Mesothelial cell of epicardium (in vitro differentiated cells): ENCODE results near the gene FRMD4A. TPM values are rescaled to one million over a fixed set of nuclear protein-coding genes. Genes with fewer than 3 reads are reported as not detected.

Source experiments
- DNase-seq, 2 experiments: peaks; one replicate each; pipeline ENCODE4 v3.0.0; 2021; ENCODE audit warnings: low spot score in 2 of 2; ENCODE audit not compliant: unreplicated experiment in 2 of 2
- H3K27ac Mint-ChIP-seq: 2 replicates; pipeline ENCODE4 v1.8.0; 2021; ENCODE audit warnings: mixed read lengths
- H3K27me3 Mint-ChIP-seq: 2 replicates; pipeline ENCODE4 v1.8.0; 2021; ENCODE audit warnings: low read depth, mixed read lengths
- H3K36me3 Mint-ChIP-seq: 2 replicates; pipeline ENCODE4 v1.8.0; 2021; ENCODE audit warnings: mixed read lengths
- H3K4me1 Mint-ChIP-seq: 2 replicates; pipeline ENCODE4 v1.8.0; 2021; ENCODE audit warnings: mixed read lengths
- H3K4me3 Mint-ChIP-seq: 2 replicates; pipeline ENCODE4 v1.8.0; 2021; ENCODE audit warnings: mild to moderate bottlenecking, moderate library complexity, mixed read lengths
- H3K9me3 Mint-ChIP-seq: 2 replicates; pipeline ENCODE4 v1.8.0; 2021; ENCODE audit warnings: mixed read lengths
- total RNA-seq: library from RNA; stranded (reverse); gene quantifications from 3 replicates; pipeline ENCODE4 v1.2.1, GENCODE V29; 2021
- TF ChIP-seq, protein P1 (sequence below): fragments of 200-600 bp; sonication (generic); IDR thresholded peaks from one replicate; pipeline ENCODE4 v1.5.0; 2021; ENCODE audit warnings: antibody characterized with exemption; ENCODE audit not compliant: unreplicated experiment

FRMD4A gene
- total RNA-seq, 1 donor from 2014 or later: 45.0 TPM

DNA sequence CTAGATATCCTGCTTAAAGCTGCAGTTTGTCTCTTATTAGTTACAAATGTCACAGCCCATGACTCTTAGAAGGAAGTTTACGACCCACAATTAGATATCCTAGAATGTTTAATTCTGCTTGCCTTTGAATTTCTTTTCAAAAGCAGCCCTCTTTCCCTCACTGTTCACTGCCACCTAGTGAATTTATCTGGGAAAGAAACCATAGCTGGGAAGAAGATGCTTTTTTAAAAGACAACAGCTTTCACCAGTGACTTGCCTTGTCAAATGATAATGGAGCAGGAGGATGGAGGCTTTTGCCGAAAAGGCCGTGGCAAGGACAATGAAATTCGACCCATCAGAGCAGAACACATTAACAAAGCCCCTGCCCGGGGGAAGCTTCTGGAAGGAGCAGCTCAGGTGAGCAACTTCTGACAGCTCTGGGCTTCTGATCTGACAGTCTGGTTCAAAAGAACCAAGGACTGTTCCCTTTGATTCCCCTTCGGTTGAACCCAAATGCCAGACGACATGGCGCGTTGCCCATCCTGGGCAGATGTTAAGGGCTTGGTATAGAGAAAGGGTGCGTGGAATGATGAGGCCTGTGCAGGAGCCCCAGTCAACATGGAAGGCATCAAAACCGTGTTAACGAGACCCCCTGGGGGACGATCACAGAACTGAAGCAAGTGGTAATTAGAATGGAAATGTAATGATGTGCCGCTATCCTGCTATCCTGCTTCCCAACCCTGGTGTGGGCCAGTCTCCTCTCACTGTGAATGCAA is 236.8 kb downstream of the FRMD4A start:
- TF ChIP-seq, protein P1, sequence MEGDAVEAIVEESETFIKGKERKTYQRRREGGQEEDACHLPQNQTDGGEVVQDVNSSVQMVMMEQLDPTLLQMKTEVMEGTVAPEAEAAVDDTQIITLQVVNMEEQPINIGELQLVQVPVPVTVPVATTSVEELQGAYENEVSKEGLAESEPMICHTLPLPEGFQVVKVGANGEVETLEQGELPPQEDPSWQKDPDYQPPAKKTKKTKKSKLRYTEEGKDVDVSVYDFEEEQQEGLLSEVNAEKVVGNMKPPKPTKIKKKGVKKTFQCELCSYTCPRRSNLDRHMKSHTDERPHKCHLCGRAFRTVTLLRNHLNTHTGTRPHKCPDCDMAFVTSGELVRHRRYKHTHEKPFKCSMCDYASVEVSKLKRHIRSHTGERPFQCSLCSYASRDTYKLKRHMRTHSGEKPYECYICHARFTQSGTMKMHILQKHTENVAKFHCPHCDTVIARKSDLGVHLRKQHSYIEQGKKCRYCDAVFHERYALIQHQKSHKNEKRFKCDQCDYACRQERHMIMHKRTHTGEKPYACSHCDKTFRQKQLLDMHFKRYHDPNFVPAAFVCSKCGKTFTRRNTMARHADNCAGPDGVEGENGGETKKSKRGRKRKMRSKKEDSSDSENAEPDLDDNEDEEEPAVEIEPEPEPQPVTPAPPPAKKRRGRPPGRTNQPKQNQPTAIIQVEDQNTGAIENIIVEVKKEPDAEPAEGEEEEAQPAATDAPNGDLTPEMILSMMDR: no peak
- H3K27ac Mint-ChIP-seq: no peak overlapping the region
- peaks cover 22% of the 10 kb centered on the region for H3K4me1 Mint-ChIP-seq
- no peaks in the 10 kb centered on the region for H3K36me3 Mint-ChIP-seq
- H3K27me3 Mint-ChIP-seq: peaks cover 2% of the 10 kb centered on the region
- no peaks in the 10 kb centered on the region for H3K9me3 Mint-ChIP-seq
- no peak overlapping the region for H3K4me3 Mint-ChIP-seq
- DNase-seq: no peak

DNA sequence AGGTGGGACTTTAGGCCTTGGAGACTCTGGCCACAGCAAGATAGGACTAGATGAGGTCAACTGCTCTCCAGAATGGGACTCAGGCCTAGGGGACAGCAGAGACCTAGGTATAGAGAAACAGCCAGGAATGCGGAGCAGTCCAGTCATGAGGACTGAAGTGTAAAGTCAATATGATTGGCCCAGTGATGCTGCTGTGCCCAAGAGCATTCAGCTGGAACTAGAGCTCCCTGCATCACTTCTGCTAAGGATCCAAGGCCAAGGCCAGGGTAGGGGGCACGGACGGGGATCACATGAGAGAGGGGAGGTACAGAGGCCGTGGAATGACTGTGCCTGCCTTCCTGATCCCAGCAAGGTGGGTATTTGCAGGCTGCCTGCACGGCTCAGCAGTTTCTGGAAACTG is 237.9 kb downstream of the FRMD4A start:
- Mint-ChIP-seq H3K4me1 (peaks cover 30% of the 10 kb centered on the region), H3K9me3 (no peaks in the 10 kb centered on the region), H3K27me3 (peaks cover 2% of the 10 kb centered on the region)

DNA sequence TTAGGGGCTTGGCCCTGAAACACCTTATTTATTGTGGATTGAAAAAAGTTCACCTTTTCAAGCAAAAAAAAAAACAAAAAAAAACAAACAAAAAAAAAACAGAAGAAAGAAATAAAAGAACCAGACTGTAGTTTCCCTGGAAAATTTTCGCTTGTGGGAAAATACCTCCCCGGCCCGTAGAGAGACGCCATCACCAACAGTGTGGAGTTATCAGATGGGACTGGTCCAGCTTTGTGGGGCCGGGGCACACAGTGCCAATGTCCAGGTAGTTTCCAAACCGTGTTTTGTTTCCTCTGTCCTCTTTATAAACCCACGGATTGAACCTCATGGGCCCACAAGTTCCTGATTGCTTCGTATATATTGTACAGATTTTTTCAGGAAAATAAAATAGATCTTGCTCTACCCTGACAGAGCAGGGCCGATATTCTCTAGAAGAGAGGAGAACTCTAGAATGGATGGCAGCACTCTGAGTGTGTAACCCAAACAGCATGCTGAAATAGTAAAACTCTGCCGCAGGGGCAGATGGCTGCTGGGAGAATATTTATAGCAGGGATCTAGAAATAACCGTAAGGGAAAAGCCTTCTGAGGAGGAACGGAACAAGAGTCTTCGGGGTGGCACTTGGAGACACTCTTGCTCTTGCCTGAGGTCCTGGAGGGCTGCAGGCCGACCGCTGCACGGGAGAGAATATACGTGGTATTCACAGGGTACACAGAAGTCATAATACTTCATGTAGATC is 241.0 kb downstream of the FRMD4A start:
- no peaks in the 10 kb centered on the region for H3K9me3 Mint-ChIP-seq
- H3K27ac Mint-ChIP-seq: peak overlapping the region; percentile 89
- H3K4me1 Mint-ChIP-seq: peaks cover 35% of the 10 kb centered on the region
- H3K4me3 Mint-ChIP-seq: no peak overlapping the region
- no peaks in the 10 kb centered on the region for H3K36me3 Mint-ChIP-seq
- DNase-seq: no peak
- H3K27me3 Mint-ChIP-seq: peaks cover under 1% of the 10 kb centered on the region
- TF ChIP-seq, protein P1: no peak

More for the DNA sequence above, 237.9 kb downstream of the FRMD4A start:
- Mint-ChIP-seq H3K36me3 (no peaks in the 10 kb centered on the region), H3K27ac (no peak overlapping the region), H3K4me3 (no peak overlapping the region)
- DNase-seq: no peak
- TF ChIP-seq, protein P1: no peak

DNA sequence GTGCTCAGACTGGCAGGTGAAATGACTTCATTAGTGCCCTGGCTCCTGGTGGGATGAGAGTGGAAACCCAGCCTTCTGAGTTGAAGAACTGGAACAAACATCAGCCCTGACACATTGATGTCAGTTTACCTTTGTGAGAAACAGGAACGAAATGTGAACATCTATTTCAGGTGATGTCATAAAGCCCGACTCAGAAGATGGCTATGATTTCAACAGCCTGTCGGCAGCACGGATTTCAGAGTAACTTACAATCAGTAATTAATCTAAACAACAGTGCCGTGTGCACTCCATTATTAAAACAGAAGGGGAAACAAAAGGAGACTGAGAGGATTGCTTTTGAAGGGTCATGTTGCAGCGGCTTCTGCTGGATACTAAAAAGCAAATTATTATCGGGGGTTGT is 243.2 kb downstream of the FRMD4A start:
- Mint-ChIP-seq H3K9me3 (no peaks in the 10 kb centered on the region), H3K27ac (peak overlapping the region; percentile 79), H3K4me1 (peaks cover 24% of the 10 kb centered on the region), H3K36me3 (no peaks in the 10 kb centered on the region), H3K27me3 (peaks cover 16% of the 10 kb centered on the region), H3K4me3 (no peak overlapping the region)
- TF ChIP-seq, protein P1: no peak
- no peak for DNase-seq

DNA sequence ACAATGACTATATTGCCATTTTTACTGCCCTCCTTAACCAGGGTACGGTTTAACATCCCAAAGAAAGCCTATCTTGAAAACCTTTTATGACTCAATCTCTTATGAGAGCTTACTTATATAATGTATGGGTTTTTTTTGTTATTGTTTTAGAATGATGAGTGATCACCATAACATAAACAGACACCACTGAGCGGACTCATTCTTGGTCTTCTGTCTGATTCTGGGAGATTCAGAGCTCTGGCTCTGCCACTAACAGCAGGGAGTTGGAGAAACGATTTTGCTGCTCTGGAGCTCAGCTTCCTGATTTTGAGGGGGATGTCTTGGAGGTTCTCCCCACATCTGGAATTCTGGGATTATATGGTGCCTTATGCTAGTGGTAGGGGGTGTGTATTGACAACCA is 244.1 kb downstream of the FRMD4A start:
- Mint-ChIP-seq H3K9me3 (no peaks in the 10 kb centered on the region), H3K27me3 (peaks cover 20% of the 10 kb centered on the region)
- no peak for DNase-seq

More for the DNA sequence above, 244.1 kb downstream of the FRMD4A start:
- no peak overlapping the region for H3K4me3 Mint-ChIP-seq
- no peaks in the 10 kb centered on the region for H3K36me3 Mint-ChIP-seq
- no peak overlapping the region for H3K27ac Mint-ChIP-seq
- TF ChIP-seq, protein P1: no peak
- peaks cover 24% of the 10 kb centered on the region for H3K4me1 Mint-ChIP-seq
